ENCODE measurements around the gene SGK1.

SGK1 gene

GRCh38 chr6:134352786-134353480 lies 35.0 kb upstream of the SGK1 start:
- DNase-seq (ENCODE audit: insufficient read length, low spot score): no peak
- FAIRE-seq: no peak
- TF ChIP-seq CTCF (IDR thresholded peaks at IDR 0.05; ENCODE audit: insufficient read depth, missing control alignments): no peak

- TF ChIP-seq CTCF (IDR thresholded peaks at IDR 0.05; ENCODE audit: insufficient read depth, missing control alignments): no peak
- FAIRE-seq (no peak), DNase-seq (ENCODE audit: insufficient read length, low spot score) (no peak)
Observed at GRCh38 chr6:134351615-134352474, 33.9 kb upstream of the SGK1 start.

GRCh38 chr6:134347885-134348805 lies 30.2 kb upstream of the SGK1 start:
- DNase-seq (ENCODE audit: insufficient read length, low spot score) (no peak), FAIRE-seq (no peak)
- TF ChIP-seq CTCF (IDR thresholded peaks at IDR 0.05; ENCODE audit: insufficient read depth, missing control alignments): no peak

- TF ChIP-seq CTCF (IDR thresholded peaks at IDR 0.05; ENCODE audit: insufficient read depth, missing control alignments): no peak
- DNase-seq (ENCODE audit: insufficient read length, low spot score) (no peak), FAIRE-seq (no peak)
Observed at GRCh38 chr6:134346932-134347545, 29.1 kb upstream of the SGK1 start.

- DNase-seq (ENCODE audit: insufficient read length, low spot score) (no peak), FAIRE-seq (no peak)
- TF ChIP-seq CTCF (IDR thresholded peaks at IDR 0.05; ENCODE audit: insufficient read depth, missing control alignments): no peak
Observed at GRCh38 chr6:134345789-134346188, 27.9 kb upstream of the SGK1 start.

GRCh38 chr6:134343066-134343465 lies 25.2 kb upstream of the SGK1 start:
- FAIRE-seq (no peak), DNase-seq (ENCODE audit: insufficient read length, low spot score) (no peak)
- no peak for TF ChIP-seq CTCF (IDR thresholded peaks at IDR 0.05; ENCODE audit: insufficient read depth, missing control alignments)
